Activated naive CD4-positive, alpha-beta T cell treated with Interleukin-2 at 50 U/mL for 16 hours (primary cell): Measurements from ENCODE around the gene EPHB4.

Experiments used
- DNase-seq: peaks from one replicate; pipeline ENCODE4 v3.0.0-alpha.2; 2020

EPHB4 gene

GRCh38 chr7:100854146-100854895 lies 27.0 kb upstream of the EPHB4 start:
- DNase-seq = no peak

- DNase-seq = peak; percentile 87
Measured at GRCh38 chr7:100852048-100852872, 24.9 kb upstream of the EPHB4 start, which contains the start of gene SLC12A9. SLC12A9 (plus strand) TSS chr7:100852713; CDS start chr7:100854198, 1,485 bp downstream.

GRCh38 chr7:100847360-100847759 lies 20.0 kb upstream of the EPHB4 start:
- no peak for DNase-seq

DNA sequence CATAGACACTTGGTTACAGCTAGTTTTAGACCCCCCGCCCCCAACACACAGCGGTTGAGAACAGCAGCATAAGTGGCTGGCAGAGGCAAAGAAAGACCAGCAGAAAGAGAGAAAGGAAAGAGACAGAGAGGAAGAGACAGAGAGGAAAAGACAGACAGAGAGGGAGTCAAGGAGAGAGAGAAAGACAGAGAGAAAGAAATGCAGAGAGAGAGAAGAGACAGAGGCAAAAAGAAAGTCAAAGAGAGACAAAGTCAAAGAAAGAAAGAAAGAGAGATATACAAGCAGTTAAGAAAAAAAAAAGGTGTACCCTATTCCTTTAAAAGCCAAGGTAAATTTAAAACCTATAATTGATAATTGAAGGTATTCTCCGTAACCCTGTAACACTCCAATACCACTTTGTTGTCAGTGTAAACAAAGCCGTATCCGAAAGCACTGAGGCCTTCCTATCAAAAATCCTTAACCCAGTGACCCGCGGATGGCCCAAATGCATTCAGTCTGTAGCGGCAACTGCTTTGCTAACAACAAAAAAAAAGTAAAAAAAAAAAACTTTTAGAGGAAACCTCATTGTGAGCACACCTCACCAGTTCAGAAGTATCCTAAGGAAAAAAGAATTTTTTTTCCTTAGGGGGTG lies 13.3 kb upstream of the EPHB4 start:
- DNase-seq = no peak

- no peak for DNase-seq
Measured at GRCh38 chr7:100839361-100839760, 12.0 kb upstream of the EPHB4 start.

GRCh38 chr7:100837099-100837836 lies 9.9 kb upstream of the EPHB4 start:
- peak; percentile 82 for DNase-seq

DNA sequence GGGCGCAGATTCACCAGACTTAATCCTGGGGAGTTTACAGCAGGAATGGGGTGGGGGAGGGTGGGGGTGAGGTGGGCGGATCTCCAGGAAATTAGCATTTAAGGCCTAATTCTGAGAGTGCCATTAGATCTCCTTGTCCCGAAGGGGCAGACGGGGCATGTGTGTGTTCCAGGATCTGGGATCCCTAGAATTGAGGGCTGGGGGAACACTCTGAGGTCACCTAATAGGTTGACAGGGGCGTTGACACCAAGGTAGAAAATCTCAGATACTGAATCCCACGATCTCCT lies 9.4 kb upstream of the EPHB4 start:
- no peak for DNase-seq

GRCh38 chr7:100835903-100836811 lies 8.8 kb upstream of the EPHB4 start:
- no peak for DNase-seq

GRCh38 chr7:100832281-100832633 lies 4.9 kb upstream of the EPHB4 start:
- no peak for DNase-seq

DNA sequence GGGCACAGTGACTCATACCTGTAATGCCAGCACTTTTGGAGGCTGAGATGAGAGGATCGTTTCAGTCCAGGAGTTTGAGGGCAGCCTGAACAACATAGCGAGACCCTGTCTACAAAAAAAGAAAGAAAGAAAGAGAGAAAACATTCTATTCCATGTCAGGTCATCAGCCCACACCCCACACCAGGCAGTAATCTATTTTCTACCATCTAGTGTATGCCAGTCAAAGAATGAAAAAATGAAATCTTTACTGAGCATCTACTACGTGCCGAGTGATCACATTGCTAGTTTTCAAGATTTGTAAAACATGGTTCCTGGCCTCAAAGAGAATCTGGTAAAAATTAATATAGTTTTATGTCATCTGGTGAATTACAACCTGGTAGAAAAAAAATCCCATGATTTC lies 3.1 kb upstream of the EPHB4 start:
- DNase-seq = no peak

DNA sequence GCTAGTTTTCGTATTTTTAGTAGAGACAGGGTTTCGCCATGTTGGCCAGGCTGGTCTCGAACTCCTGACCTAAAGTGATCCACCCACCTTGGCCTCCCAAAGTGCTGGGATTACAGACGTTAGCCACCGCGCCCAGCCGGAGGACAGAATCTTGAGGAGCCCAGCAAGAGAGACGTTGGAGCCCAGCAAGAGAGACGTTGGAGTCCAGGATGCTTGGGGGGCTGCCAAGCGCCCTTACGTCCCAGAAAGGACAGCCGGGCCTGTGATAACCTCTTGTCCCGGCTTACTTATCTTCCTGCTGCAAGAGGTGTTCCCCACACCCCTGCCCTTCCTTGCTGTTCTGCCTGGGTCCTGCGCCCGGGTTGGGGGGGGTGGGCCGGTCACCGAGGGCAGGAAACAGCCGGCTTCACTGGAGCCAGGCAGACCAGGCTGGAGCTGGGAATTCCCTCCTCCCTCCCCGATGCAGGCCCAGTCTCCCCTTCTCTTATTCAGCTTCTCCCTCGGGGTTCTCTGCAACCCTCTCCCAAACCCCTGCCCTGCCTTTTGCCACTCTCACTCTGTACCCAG lies 1.9 kb upstream of the EPHB4 start:
- no peak for DNase-seq

GRCh38 chr7:100826514-100827329 lies 601 bp downstream of the EPHB4 start:
- no peak for DNase-seq

DNA sequence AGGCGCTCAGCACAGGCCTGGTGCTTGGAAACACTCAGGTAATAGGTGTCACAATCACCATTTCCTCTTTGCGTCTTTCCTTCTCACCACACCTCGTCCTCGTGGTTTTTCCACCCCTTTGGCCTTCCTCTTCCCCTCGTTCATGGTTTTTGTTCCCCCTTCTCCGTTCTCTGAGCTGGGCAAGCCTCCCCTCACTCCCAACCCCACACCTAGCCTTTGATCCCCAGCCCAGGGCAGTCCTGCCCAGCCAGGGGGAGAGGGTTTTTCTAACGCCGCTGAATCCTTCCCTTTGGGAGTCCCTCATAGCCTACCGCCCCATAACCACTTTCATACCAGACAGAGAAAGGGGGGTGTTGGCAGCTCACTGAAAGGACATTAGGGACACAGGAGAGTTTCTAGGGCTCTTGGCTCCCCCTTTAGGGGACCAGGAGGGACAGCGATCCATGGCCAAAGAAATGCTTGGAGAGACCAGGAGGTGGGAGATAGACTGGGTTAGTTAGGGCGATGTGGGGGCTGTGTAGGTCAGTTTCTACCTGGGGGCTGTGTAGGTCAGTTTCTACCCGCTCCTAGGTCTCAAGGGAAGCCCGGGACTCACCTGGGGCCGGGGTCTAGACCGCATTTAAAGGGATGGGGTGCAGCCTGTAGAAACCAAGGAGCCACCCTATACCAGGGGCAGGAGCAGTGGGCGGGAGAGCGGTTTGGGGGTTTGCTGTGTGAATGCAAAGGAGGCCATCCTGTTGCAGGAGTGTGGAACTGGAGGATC lies 1.4 kb downstream of the EPHB4 start:
- DNase-seq = no peak

GRCh38 chr7:100825215-100825671 lies 2.1 kb downstream of the EPHB4 start:
- DNase-seq = no peak

DNA sequence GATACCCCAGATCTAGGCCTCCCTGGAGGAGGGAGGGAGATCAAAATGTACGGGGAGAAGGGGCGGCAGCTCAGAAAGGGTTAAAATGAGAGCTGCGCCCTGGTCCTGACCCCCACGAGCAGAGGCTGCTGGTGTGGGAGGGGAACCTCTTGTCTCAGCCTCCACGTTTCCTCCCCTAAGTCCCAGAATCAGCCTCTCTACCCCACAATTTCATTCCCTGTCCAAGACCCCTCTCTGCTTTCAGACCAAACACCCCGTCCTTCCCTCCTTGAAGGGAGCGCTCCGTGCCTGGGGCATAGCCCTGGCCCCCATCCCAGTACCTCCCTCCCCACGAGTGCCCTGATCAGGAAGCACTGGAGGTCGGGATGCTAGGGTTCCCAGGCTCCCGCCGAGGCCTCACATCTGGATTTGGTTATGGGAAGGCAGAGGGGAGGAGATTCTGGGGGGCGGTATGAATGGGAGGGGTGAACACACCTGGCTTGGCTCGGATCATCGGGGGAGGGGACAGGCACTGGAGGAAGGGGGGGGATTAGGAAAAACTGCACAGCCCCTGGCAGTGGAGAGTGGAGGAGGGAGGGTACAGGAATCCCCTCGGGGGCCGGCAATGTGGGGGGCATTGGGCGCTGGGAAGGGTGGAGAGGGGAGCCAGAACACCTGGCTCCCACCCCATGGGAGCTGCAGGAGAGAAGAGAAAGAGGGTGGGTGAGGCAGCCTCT lies 2.7 kb downstream of the EPHB4 start:
- DNase-seq = no peak

DNA sequence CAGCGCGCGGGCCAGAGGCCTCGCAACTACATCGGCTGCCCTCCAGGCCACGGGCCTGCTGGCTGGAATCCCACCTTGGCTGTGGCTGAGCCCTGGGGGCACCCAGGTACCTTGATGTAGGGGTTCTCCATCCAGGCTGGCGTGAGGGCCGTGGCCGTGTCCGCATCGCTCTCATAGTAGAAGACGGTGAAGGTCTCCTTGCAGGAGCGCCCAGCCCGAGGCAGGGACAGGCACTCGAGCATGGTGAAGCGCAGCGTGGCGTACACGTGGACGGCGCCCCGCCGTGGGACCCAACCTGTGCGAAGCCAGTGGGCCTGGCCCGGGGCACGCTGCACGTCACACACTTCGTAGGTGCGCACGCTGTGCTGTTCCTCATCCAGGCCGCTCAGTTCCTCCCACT lies 3.8 kb downstream of the EPHB4 start:
- DNase-seq = no peak

- no peak for DNase-seq
Measured at GRCh38 chr7:100823140-100823525, 4.2 kb downstream of the EPHB4 start.

GRCh38 chr7:100822236-100823139 lies 4.8 kb downstream of the EPHB4 start:
- no peak for DNase-seq
